Epithelial cell of esophagus (primary cell): Measurements from ENCODE around the gene TSPAN18.

ENCODE experiments used
- DNase-seq: peaks from one replicate; pipeline ENCODE4 v3.0.0; 2010; ENCODE audit warnings: low read depth
- H3K4me3 ChIP-seq: 2 replicates; pipeline ENCODE4 v1.5.1; 2011; ENCODE audit warnings: mild to moderate bottlenecking, low read length, control low read depth
- TF ChIP-seq, protein P1 (sequence below): IDR thresholded peaks from 2 replicates; pipeline ENCODE4 v1.5.1; 2011; ENCODE audit warnings: low read depth, mild to moderate bottlenecking, low read length, control low read depth, inconsistent platforms; ENCODE audit not compliant: insufficient read depth; ENCODE audit errors: missing control alignments

Gene TSPAN18

DNA sequence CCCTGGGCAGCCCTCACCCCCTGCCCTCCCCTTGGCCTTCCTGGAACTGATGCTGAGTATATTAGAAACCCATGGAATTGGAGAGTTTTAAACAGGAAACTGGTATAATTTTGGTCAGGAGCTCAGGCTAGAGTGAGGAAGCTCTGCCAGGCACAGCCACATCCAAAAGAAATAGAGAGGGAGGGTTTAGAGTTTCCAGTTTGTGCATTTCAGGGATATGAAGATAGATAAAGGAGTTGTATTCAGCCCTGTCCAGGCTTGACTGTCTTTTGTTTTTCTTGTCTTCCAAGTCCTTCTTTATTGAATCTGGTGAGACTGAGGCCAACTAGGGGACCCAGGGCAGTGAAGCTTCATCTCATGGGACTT is 71.8 kb downstream of the TSPAN18 start:
- DNase-seq, result no peak
- TF ChIP-seq, protein P1, sequence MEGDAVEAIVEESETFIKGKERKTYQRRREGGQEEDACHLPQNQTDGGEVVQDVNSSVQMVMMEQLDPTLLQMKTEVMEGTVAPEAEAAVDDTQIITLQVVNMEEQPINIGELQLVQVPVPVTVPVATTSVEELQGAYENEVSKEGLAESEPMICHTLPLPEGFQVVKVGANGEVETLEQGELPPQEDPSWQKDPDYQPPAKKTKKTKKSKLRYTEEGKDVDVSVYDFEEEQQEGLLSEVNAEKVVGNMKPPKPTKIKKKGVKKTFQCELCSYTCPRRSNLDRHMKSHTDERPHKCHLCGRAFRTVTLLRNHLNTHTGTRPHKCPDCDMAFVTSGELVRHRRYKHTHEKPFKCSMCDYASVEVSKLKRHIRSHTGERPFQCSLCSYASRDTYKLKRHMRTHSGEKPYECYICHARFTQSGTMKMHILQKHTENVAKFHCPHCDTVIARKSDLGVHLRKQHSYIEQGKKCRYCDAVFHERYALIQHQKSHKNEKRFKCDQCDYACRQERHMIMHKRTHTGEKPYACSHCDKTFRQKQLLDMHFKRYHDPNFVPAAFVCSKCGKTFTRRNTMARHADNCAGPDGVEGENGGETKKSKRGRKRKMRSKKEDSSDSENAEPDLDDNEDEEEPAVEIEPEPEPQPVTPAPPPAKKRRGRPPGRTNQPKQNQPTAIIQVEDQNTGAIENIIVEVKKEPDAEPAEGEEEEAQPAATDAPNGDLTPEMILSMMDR, result no peak

DNA sequence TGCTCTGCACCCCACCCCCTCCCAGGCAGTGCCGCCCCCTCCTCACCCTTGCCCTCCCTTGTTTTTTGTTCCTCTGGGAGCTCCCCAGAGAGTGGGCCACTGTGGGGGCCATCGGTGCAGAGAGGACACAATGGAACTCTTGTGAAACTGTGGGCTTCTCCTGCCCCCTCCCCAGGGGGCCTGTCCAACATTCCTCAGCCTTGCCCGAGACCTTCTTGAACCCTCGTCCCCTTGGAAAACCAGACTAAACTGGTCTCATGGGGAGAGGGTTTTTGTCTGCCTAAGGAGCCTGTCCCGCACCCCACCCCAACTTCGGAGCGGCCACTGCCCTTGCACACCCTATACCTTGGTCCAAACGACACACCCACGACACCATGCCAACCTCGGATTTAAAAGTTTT is 72.2 kb downstream of the TSPAN18 start:
- DNase-seq, result no peak
- no peak overlapping the region for H3K4me3 ChIP-seq
- TF ChIP-seq, protein P1, result no peak

More for the DNA sequence above, 71.8 kb downstream of the TSPAN18 start:
- H3K4me3 ChIP-seq, result no peak overlapping the region

DNA sequence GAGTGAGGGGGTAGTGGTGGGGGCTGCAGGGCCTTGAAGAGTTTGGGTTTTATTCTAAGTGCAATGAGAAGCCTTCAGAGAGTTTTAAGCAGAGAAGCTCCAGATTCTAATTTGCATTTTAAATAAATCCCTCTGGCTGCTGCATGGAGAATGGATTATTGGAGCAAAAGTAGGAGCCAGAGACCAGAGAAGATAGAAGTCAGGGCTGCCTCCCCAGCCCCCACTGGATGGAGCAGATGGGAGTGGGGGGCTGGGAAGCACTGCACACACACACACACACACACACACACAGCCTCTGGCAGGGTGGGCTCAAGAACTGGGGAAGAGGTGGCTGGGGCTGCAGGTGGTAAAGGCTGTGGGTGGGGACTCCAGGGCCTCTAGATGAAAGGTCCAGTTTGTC is 75.6 kb downstream of the TSPAN18 start:
- H3K4me3 ChIP-seq, result no peak overlapping the region
- DNase-seq, result no peak
- TF ChIP-seq, protein P1, result no peak

GRCh38 chr11:44803009-44803408 is 76.2 kb downstream of the TSPAN18 start:
- H3K4me3 ChIP-seq, result no peak overlapping the region
- DNase-seq, result no peak
- TF ChIP-seq, protein P1, result no peak

DNA sequence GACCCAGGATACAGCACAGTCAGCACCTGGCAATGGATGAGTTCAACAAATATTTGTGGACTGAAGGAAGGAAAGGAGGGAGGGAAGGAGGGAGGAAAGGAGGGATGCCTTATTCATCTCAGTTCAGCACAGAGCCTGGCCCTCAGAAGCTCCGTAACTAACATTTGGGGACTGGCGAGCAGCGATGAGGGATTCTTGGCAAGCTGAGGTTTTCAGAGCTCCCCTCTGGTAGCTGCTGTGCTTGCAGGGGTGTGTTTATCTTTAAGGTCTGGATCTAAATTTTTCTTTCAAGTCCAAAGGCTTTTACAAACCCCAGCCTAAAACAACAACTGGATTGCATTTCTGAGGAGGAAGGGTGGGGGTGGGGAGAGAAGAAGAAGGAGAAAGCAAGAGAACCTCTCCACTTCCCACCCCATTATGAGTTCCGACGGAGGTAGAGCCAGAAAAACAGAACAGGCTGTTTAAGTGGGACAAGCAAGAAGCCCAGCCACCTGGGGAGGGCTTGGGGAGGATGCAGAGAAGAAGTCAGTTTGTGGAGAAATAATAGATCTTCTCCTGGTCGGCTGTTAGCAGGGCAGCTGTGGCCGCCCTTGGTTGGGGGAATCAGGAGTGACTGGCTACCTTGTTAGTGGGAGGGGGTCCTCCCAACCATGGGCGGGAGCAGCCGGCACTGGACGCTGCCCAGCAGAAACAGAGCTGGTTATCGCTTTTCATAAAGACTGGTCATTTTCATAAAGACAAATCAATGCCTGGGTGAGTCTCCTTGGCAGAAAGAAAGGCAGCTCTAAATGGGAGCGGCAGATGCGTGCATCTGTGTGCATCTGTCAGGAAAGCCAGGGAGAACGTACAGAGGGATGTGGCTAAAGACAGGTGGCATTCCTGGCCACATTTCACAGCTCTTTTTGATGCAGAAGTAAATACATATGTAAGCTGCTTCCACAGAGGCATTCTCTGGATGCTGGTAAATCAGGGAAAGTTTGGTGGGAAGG is 78.0 kb downstream of the TSPAN18 start:
- TF ChIP-seq, protein P1, result no peak
- H3K4me3 ChIP-seq, result no peak overlapping the region
- DNase-seq, result no peak

DNA sequence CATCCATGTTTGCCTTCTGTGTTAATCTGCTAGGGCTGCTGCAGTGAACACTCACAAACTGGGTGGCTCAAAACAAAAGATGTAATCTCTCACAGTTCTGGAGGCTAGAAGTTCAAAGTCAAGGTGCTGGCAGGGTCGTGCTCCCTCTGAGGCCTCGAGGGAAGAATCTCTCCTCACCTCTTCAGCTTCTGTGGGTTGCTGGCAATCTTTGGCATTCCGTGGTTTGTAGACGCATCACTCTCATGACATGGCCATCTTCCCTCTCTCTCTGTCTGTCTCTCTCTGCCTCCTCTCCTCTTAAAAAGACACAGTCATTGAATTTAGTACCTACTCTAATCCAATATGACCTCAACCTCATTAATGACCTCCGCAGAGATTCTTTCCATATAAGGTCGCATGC is 78.8 kb downstream of the TSPAN18 start:
- TF ChIP-seq, protein P1, result no peak
- no peak for DNase-seq

More for the DNA sequence above, 78.8 kb downstream of the TSPAN18 start:
- no peak overlapping the region for H3K4me3 ChIP-seq
